K562 (cell line): Measurements from ENCODE around the gene WDR76. TPM values are rescaled to one million over a fixed set of nuclear protein-coding genes. Genes with fewer than 3 reads are reported as not detected.

Experiments used
- CAMTA2 ChIP-seq: fragments of 250-450 bp; sonication (Bioruptor Pico); conservative IDR thresholded peaks from 2 replicates; pipeline ENCODE4 v1.5.1; 2022
- E2F6 ChIP-seq, 2 experiments: IDR thresholded peaks; 2 replicates each; pipeline ENCODE4 v1.6.1; 2011; ENCODE audit warnings: borderline replicate concordance in 1 of 2, control low read depth in 1 of 2, low read depth in 1 of 2, low read length in 1 of 2, mild to moderate bottlenecking in 1 of 2, mixed read lengths in 1 of 2, moderate library complexity in 1 of 2; ENCODE audit not compliant: insufficient read depth in 1 of 2, insufficient read length in 1 of 2, poor library complexity in 1 of 2, severe bottlenecking in 1 of 2; ENCODE audit errors: extremely low read depth in 1 of 2
- NBN ChIP-seq: fragments of 450-650 bp; IDR thresholded peaks from 2 replicates; pipeline ENCODE4 v1.6.1; 2016; ENCODE audit warnings: low read depth, mild to moderate bottlenecking
- NCOA1 ChIP-seq: fragments of 450-650 bp; IDR thresholded peaks from 2 replicates; pipeline ENCODE4 v1.6.1; 2016; ENCODE audit warnings: low read depth
- NFE2L1 ChIP-seq: fragments of 450-650 bp; IDR thresholded peaks from 2 replicates; pipeline ENCODE4 v1.6.1; 2016; ENCODE audit warnings: missing genetic modification characterization, low read depth, mild to moderate bottlenecking, missing compliant biosample characterization, moderate library complexity, borderline replicate concordance
- TCFL5 ChIP-seq: fragments of 250-450 bp; sonication (Bioruptor Pico); conservative IDR thresholded peaks from 2 replicates; pipeline ENCODE4 v1.6.1; 2021; ENCODE audit warnings: mild to moderate bottlenecking, moderate library complexity, matching md5 sums
- TOE1 ChIP-seq, 2 experiments: fragments of 450-650 bp in 1 of 2; sonication (generic) in 1 of 2; formaldehyde crosslinking in 1 of 2; IDR thresholded peaks; 2 replicates each; pipeline versions ENCODE4 v1.7.1 to v1.8.0; 2016 to 2022; ENCODE audit warnings: borderline replicate concordance in 2 of 2, mild to moderate bottlenecking in 2 of 2, antibody characterized with exemption in 1 of 2, inconsistent platforms in 1 of 2, low read depth in 1 of 2, missing genetic modification reagents in 1 of 2, moderate library complexity in 1 of 2
- UBTF ChIP-seq, 2 experiments: IDR thresholded peaks; 2 replicates each; pipeline ENCODE4 v1.6.1; 2012; ENCODE audit warnings: improper control_type of control experiment in 2 of 2, low read depth in 2 of 2, low read length in 2 of 2, borderline replicate concordance in 1 of 2
- ZNF143 ChIP-seq: sonication (generic); formaldehyde crosslinking; IDR thresholded peaks from 2 replicates; pipeline ENCODE4 v1.9.0; 2022; ENCODE audit warnings: mild to moderate bottlenecking, missing genetic modification reagents
- ZNF518B ChIP-seq: fragments of 250-450 bp; sonication (Bioruptor Pico); IDR thresholded peaks from 2 replicates; pipeline ENCODE4 v1.5.0; 2021; ENCODE audit warnings: mild to moderate bottlenecking, moderate library complexity
- polyA plus RNA-seq, 8 experiments: library from polyadenylated mRNA; depleted of rRNA in 4 of 8; stranded (reverse) in 5 of 8; unstranded in 3 of 8; fragments of >200 nt; fragmentation: Nextera tagmentation in 2 of 8; fragmentation: Illumina TruSeq in 1 of 8; extraction: Ambion mirVana in 2 of 8; extraction: Trizol in 1 of 8; gene quantifications; 2 replicates each; pipeline versions ENCODE4 v1.2.1 to v1.2.3, GENCODE V29; 2011 to 2014; ENCODE audit warnings: inconsistent platforms in 1 of 8, missing spikeins in 1 of 8
- total RNA-seq, 7 experiments: library from RNA; depleted of rRNA in 6 of 7; stranded (reverse); fragments of >200 nt in 6 of 7; fragmentation: Illumina TruSeq in 2 of 7; extraction: Trizol in 2 of 7; gene quantifications; 2 replicates each; pipeline versions ENCODE4 v1.2.1 to v1.2.3, GENCODE V29; 2011 to 2021; ENCODE audit warnings: low replicate concordance in 1 of 7
- TF ChIP-seq, protein P1 (sequence below): fragments of 200-400 bp; formaldehyde crosslinking; IDR thresholded peaks from 2 replicates; pipeline ENCODE4 v1.6.1; 2017; ENCODE audit warnings: mild to moderate bottlenecking, low read depth, low read length, moderate library complexity

The WDR76 gene
- total and polyA plus RNA-seq, 9 of the 15 experiments (the other 6 are each of a cell fraction or from before 2014, with no cell fraction given) = 9.8 to 69.5 (median 44.4) TPM

- no peak for TF ChIP-seq ZNF518B
- peak; percentile 98 to 100 for TF ChIP-seq E2F6 (IDR thresholded peaks at IDR 0.05; ENCODE audit: borderline replicate concordance in 1 of 2, extremely low read depth in 1 of 2, insufficient read depth in 1 of 2, insufficient read length in 1 of 2, low read depth in 1 of 2, low read length in 1 of 2, poor library complexity in 1 of 2, severe bottlenecking in 1 of 2)
- TF ChIP-seq CAMTA2 (CRISPR knock-in tag) = no peak
- peak; percentile 24; the same call in 1 of the 2 replicates for TF ChIP-seq NCOA1
- TF ChIP-seq NBN = peak; percentile 88; the same call in 1 of the 2 replicates
- peak; percentile 71 for TF ChIP-seq ZNF143
- TF ChIP-seq UBTF (IDR thresholded peaks at IDR 0.05; ENCODE audit: borderline replicate concordance in 1 of 2, low read depth in 2 of 2, low read length in 2 of 2) = 0 out of 4 replicates have a peak, but pooled peaks of 1 of the 2 experiments have one; percentile 16
- peak; percentile 67 for TF ChIP-seq TOE1 (IDR thresholded peaks at IDR 0.05; ENCODE audit: borderline replicate concordance)
- TF ChIP-seq TOE1 (CRISPR knock-in tag; IDR thresholded peaks at IDR 0.05; ENCODE audit: borderline replicate concordance, low read depth) = 0 out of 2 replicates have a peak, but pooled peaks have one; percentile 21
- TF ChIP-seq, protein P1, sequence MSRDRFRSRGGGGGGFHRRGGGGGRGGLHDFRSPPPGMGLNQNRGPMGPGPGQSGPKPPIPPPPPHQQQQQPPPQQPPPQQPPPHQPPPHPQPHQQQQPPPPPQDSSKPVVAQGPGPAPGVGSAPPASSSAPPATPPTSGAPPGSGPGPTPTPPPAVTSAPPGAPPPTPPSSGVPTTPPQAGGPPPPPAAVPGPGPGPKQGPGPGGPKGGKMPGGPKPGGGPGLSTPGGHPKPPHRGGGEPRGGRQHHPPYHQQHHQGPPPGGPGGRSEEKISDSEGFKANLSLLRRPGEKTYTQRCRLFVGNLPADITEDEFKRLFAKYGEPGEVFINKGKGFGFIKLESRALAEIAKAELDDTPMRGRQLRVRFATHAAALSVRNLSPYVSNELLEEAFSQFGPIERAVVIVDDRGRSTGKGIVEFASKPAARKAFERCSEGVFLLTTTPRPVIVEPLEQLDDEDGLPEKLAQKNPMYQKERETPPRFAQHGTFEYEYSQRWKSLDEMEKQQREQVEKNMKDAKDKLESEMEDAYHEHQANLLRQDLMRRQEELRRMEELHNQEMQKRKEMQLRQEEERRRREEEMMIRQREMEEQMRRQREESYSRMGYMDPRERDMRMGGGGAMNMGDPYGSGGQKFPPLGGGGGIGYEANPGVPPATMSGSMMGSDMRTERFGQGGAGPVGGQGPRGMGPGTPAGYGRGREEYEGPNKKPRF = no peak
- no peak for TF ChIP-seq TCFL5 (CRISPR knock-in tag)
- TF ChIP-seq NFE2L1 = no peak
These were observed 2.2 kb upstream of the WDR76 start, which contains the start of gene MFAP1 (continued) for GRCh38 chr15:43824302-43825246.
